Heart left ventricle (tissue), 16 donors: Measurements from ENCODE around the gene PLK3. TPM values are rescaled to one million over a fixed set of nuclear protein-coding genes. Genes with fewer than 3 reads are reported as not detected.

Source experiments
- ATAC-seq, 4 donors: fragments of 200-7000 bp; cut with Tn5 transposase; one replicate each; pipeline ENCODE4 v1.9.1; 2020 to 2022; ENCODE audit warnings: moderate library complexity in 4 of 4, mild to moderate bottlenecking in 3 of 4, moderate number of reproducible peaks in 1 of 4
- DNase-seq, 5 donors: peaks; one replicate each; pipeline ENCODE4 v3.0.0-alpha.2; 2020
- H3K27ac ChIP-seq, 12 donors: fragments of 200-600 bp; sonication (generic) in 4 of 12; one replicate each; pipeline versions ENCODE4 v1.5.0 to v1.8.0; 2016 to 2022; ENCODE audit warnings: mild to moderate bottlenecking in 2 of 12
- H3K27me3 ChIP-seq, 9 donors: fragments of 200-600 bp; sonication (generic) in 2 of 9; one replicate each; pipeline versions ENCODE4 v1.5.1 to v1.8.0; 2016 to 2022; ENCODE audit warnings: mild to moderate bottlenecking in 3 of 9
- H3K36me3 ChIP-seq, 9 donors: fragments of 200-600 bp; sonication (generic) in 2 of 9; one replicate each; pipeline versions ENCODE4 v1.5.0 to v1.8.0; 2018 to 2022; ENCODE audit warnings: mild to moderate bottlenecking in 2 of 9
- H3K4me1 ChIP-seq, 12 donors: fragments of 200-600 bp; sonication (generic) in 4 of 12; one replicate each; pipeline versions ENCODE4 v1.5.0 to v1.8.0; 2016 to 2022; ENCODE audit warnings: mild to moderate bottlenecking in 3 of 12
- H3K4me3 ChIP-seq, 12 donors: fragments of 200-600 bp; sonication (generic) in 4 of 12; one replicate each; pipeline versions ENCODE4 v1.5.0 to v1.8.0; 2017 to 2022; ENCODE audit warnings: mild to moderate bottlenecking in 9 of 12, moderate library complexity in 4 of 12
- H3K9me3 ChIP-seq, 12 donors: fragments of 200-600 bp; sonication (generic) in 4 of 12; one replicate each; pipeline versions ENCODE4 v1.5.0 to v1.8.0; 2016 to 2022; ENCODE audit warnings: mild to moderate bottlenecking in 1 of 12
- CTCF ChIP-seq, 12 donors: fragments of 200-600 bp; sonication (generic) in 4 of 12; IDR thresholded peaks; one replicate each; pipeline versions ENCODE4 v1.5.0 to v1.8.0; 2018 to 2022; ENCODE audit warnings: antibody characterized with exemption in 12 of 12, mild to moderate bottlenecking in 5 of 12
- POLR2A ChIP-seq, 2 donors: fragments of 450-650 bp; IDR thresholded peaks; one replicate each; pipeline ENCODE4 v1.6.1; 2017; ENCODE audit warnings: antibody characterized with exemption in 2 of 2, mild to moderate bottlenecking in 2 of 2, moderate library complexity in 2 of 2
- WGBS, 4 donors: extraction: QIAGEN DNeasy Blood & Tissue Kit in 2 of 4; methylation state at CpG; one replicate each; pipeline versions ENCODE4 v1.1.5 to v1.1.7; 2013 to 2018; 5-methylcytosine and 5-hydroxymethylcytosine counted together
- intact Hi-C, 10 donors: fragments of 100-400 bp; cut with DNase I; formaldehyde crosslinking; loops; one replicate each; pipeline versions ENCODE4 v1.11.1 to v1.14.2; 2022
- polyA plus RNA-seq, 2 donors: library from polyadenylated mRNA; stranded (reverse); fragments of 200-250 nt; gene quantifications; one replicate each; pipeline ENCODE4 v1.2.3, GENCODE V29; 2013
- total RNA-seq, 9 donors: library from RNA; depleted of rRNA in 2 of 9; stranded (reverse); fragments of >200 nt in 2 of 9; fragmentation: NEBNext Ultra II Directional in 3 of 9; extraction: Animal tissue kit (Norgen Biotek cat#: 25700) in 3 of 9; gene quantifications; one replicate each; pipeline versions ENCODE4 v1.1.0 to v1.2.4, GENCODE V29; 2016 to 2023
- donor health status: ischemic (EF 13 %, LVEDD 7.1; RV severe dilation, severe dysfunction).
- donor health status: healthy with polysubstance abuse.
- donor health status: DM: no; HTN: yes; CAD: no.
- donor health status: DM: no; HTN: no; CAD: no.
- donor health status: ischemic (EF 25% LVEDD 6.9; RV normal size, moderate dysfunction).
- donor health status: ischemic (EF 25% LVEDD 5.7; RV mildly dilated, moderate dysfunction).
- donor health status: healthy.
- donor health status: DM: yes; HTN: yes; CAD: no.
- donor health status: ischemic (EF 35%, LVEDD 5.7; RV mildly dilated, moderate dysfunction).
- donor health status: nonischemic (EF 11% LVEDD 7.7; RV severe dilation, severe dysfunction).
- donor health status: DM: yes; HTN: yes; CAD: no.
- donor health status: PGD.
- donor health status: ischemic (EF 29% LVEDD 5.4; RV normal size, mild dysfunction).
- donor health status: nonischemic (EF 23%, LVEDD 6.1; RV moderate dilation, normal function).

Gene PLK3
- total and polyA plus RNA-seq, 11 donors = 4.5 to 17.9 (median 6.6) TPM

- WGBS, 4 donors = 92 to 96% (median 95%) methylated on average over 13 to 14 of the region's 14 CpGs
- no peaks in the 10 kb centered on the region for H3K9me3 ChIP-seq
- H3K4me1 ChIP-seq = peaks cover 2 to 53% (median 36%) of the 10 kb centered on the region in 12 donors
- intact Hi-C loops = loop anchor here in 4 of 10 donors (10.0 kb wide), 4 partner anchors 46 to 524 kb away; partner anchors contain the start of genes EIF2B3 (in 1 of the 4), KIF2C (in 1 of the 4) and RNU5D-1 (in 1 of the 4)
- no peak overlapping the region for H3K27ac ChIP-seq
- DNase-seq (peak in 1 of 5 donors; percentile 15), ATAC-seq (no peak)
- peaks cover 0 to 59% (median 51%) of the 10 kb centered on the region in 9 donors for H3K36me3 ChIP-seq
- H3K27me3 ChIP-seq = no peaks in the 10 kb centered on the region
- no peak overlapping the region for H3K4me3 ChIP-seq
- TF ChIP-seq CTCF (IDR thresholded peaks at IDR 0.05) (no peak), POLR2A (IDR thresholded peaks at IDR 0.05) (no peak)
Observed at GRCh38 chr1:44780583-44781121, 19.5 kb upstream of the PLK3 start.

- intact Hi-C loops = loop anchor here in 4 of 10 donors (10.0 kb wide), 4 partner anchors 49 to 521 kb away; partner anchors contain the start of genes EIF2B3 (in 1 of the 4), KIF2C (in 1 of the 4) and RNU5D-1 (in 1 of the 4)
- Histone ChIP-seq H3K27ac (peak overlapping the region in 2 of 12 donors; percentile 34 to 37), H3K4me3 (peak overlapping the region; percentile 26 to 63 (median 58)), H3K4me1 (peaks cover 0 to 37% (median 25%) of the 10 kb centered on the region in 12 donors), H3K36me3 (peaks cover 0 to 34% (median 27%) of the 10 kb centered on the region in 9 donors), H3K9me3 (no peaks in the 10 kb centered on the region), H3K27me3 (no peaks in the 10 kb centered on the region)
- ATAC-seq (no peak), DNase-seq (no peak)
- WGBS, 4 donors = 42 to 58% (median 51%) methylated on average over 8 of the region's 8 CpGs
- TF ChIP-seq POLR2A (IDR thresholded peaks at IDR 0.05) = no peak
- TF ChIP-seq CTCF (IDR thresholded peaks at IDR 0.05) = no peak
Observed at GRCh38 chr1:44783697-44784093, 16.5 kb upstream of the PLK3 start.

- H3K27me3 ChIP-seq = no peaks in the 10 kb centered on the region
- peaks cover 0 to 33% (median 25%) of the 10 kb centered on the region in 12 donors for H3K4me1 ChIP-seq
- peak overlapping the region in 4 of 12 donors; percentile 34 to 43 (median 36) for H3K27ac ChIP-seq
- peak overlapping the region; percentile 26 to 63 (median 58) for H3K4me3 ChIP-seq
- peak in 3 of 4 donors; percentile 4 to 26 (median 25) for ATAC-seq
- no peaks in the 10 kb centered on the region for H3K9me3 ChIP-seq
- WGBS, 4 donors = 8 to 24% (median 13%) methylated on average over 23 to 71 of the region's 71 CpGs
- peak in 3 of 5 donors; percentile 28 to 37 (median 31) for DNase-seq
- intact Hi-C loops = loop anchor here in 7 of 10 donors (5.0 to 10.0 kb wide), 9 partner anchors 43 to 520 kb away; partner anchors contain the start of genes HECTD3 (in 3 of the 7), UROD (in 3 of the 7), EIF2B3 (in 2 of the 7) and KIF2C (in 1 of the 7)
- TF ChIP-seq POLR2A (IDR thresholded peaks at IDR 0.05) (no peak), CTCF (IDR thresholded peaks at IDR 0.05) (peak in 2 of 12 donors; percentile 4 to 5)
- H3K36me3 ChIP-seq = peaks cover 0 to 28% (median 20%) of the 10 kb centered on the region in 9 donors
Observed at GRCh38 chr1:44784094-44785028, 15.8 kb upstream of the PLK3 start.
